A549 treated with AZD2906 at 1 μM for 4 hours (cell line): ENCODE results near the gene STAT3. TPM values are rescaled to one million over a fixed set of nuclear protein-coding genes. Genes with fewer than 3 reads are reported as not detected.

Source experiments
- total RNA-seq: library from RNA; stranded (reverse); fragments of 200-300 nt; extraction: Qiagen RNA extraction; gene quantifications from 5 replicates; pipeline ENCODE4 v1.2.3, GENCODE V29; 2022

The STAT3 gene
- total RNA-seq, result 68.0 to 74.3 TPM (median 72.2 TPM) in 5 replicates

DNA sequence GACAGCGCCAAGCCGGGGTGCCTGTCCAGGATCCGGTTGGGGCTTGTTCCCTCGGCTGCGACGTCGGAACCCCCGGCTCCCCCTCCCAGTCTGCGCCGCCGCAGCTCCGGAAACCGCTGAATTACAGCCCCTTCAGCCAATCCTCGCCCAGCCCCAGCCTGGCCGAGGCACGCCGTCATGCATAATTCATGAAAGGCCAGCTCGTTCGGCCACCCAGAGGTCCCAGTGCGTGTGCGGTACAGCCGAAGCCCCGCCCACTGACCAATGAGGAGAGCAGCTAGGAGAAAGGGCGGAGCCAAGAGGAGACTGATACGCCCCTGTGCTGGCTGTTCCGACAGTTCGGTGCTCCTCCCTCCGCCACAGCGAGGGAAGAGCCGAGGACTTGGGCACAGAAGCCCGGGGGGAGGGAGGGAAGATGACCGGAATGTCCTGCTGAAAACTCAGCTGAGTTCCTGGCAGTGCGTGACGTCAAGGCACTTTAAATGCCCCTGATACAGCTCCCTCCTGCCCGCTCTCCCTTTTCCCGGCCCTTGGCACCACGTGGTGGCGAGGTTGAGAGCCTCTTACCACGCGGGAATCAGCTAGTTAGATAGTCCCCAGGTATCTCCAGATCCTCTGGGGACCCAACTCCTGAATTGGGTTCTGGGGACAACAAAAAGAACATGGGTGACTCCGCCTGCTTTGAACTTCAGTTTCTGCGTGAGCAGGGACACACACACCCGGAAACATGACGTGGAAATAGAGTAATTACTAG is at the start of gene STAT3:
Gene STAT3, minus strand, starts transcription at position 62 of the 754 bp plus-strand sequence. CDS start 39,926 bp downstream, outside the sequence.

DNA sequence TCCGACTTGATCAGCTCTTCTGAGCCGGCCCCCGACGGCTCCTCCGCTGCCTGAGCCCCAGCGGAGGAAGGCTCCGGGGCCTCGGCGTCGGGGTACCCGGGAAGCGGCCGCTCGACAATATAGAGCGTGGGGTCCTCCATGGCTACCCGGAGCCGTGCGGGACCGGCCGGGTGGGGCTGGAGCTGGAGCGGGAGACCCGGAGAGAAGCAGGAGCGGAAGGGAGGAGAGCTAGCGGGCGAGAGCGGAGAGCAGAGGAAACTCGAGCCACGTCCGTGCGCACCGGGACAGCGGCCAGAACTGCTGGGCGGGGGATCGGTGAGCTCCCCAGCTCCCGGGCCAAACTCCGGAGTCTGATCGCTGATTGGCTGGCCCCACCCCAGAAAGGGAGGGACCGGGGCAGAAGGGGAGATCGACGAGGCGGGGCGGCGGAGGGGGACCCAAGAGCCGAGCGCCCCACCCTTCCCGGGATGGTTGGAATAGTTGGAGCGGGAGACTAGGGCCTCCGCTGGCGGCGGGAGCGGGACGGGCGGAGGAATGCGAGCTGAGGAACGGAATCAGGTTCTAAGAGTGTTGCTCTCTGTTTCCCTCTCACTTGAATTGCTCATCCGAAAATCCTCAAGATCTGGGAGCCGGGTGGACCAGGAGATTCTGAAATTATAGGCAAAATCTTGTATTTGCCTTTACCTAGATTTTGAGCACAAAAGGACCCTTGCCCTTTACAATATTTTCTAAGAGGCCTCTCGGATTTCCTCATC is 34.9 kb upstream of the STAT3 start, which contains the start of gene CAVIN1:
Gene CAVIN1, minus strand, starts transcription at position 299 of the 755 bp plus-strand sequence. Its CDS starts 159 bp downstream, at position 140.

DNA sequence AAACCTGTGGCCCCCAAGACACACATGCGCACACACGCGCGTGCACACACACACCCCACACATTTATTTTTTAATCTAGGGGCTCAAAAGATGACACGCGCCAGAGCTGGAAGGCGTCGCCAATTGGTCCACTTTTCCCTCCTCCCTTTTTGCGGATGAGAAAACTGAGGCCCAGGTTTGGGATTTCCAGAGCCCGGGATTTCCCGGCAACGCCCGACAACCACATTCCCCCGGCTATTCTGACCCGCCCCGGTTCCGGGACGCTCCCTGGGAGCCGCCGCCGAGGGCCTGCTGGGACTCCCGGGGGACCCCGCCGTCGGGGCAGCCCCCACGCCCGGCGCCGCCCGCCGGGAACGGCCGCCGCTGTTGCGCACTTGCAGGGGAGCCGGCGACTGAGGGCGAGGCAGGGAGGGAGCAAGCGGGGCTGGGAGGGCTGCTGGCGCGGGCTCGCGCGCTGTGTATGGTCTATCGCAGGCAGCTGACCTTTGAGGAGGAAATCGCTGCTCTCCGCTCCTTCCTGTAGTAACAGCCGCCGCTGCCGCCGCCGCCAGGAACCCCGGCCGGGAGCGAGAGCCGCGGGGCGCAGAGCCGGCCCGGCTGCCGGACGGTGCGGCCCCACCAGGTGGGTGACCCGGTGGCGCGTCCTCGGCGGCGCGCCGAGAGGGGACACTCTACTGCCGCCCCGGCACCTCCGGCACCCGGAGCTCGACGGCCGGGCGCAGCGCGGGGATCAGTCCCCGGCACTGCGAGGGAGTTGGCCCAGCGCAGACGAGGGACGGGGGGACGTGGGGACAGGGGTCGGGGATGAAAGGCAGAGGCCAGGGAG is 100.1 kb downstream of the STAT3 start, which contains the start of gene STAT5A:
Gene STAT5A, plus strand, starts transcription at position 522 of the 826 bp plus-strand sequence. CDS start 914 bp downstream, outside the sequence.

DNA sequence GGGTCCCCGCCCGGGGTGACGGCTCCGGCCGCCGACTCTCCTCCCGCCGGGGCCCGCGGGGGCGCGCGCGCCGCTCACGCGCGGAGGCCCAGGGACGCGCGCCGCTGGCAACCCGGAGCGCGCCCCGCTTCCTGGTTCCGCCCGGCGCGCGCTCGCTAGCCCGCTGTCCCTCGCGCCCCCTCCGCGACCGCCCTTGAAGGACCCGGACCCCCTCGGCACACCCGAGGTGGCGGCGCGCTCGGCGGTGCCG is 112.0 kb downstream of the STAT3 start, which contains the start of gene STAT5B:
Gene STAT5B, minus strand, starts transcription at position 33 of the 250 bp plus-strand sequence. CDS start 44,264 bp downstream, outside the sequence.

Other genes with a start within 250 kb of the STAT3 start
- gene RAB5C, start 233.5 kb downstream of the STAT3 start, total RNA-seq, result 231 to 267 TPM (median 261 TPM) in 5 replicates
- 0.18 to 0.36 TPM (median 0.31 TPM) in 5 replicates for gene KCNH4, start 207.3 kb downstream of the STAT3 start, total RNA-seq
- gene HCRT, start 203.0 kb downstream of the STAT3 start, total RNA-seq, result 0.20 TPM in 1 of 5 replicates, not detected in the others
- gene GHDC, start 193.9 kb downstream of the STAT3 start, total RNA-seq, result 16.0 to 21.7 TPM (median 19.8 TPM) in 5 replicates
- 25.3 to 30.0 TPM (median 26.2 TPM) in 5 replicates for gene STAT5B, start 112.1 kb downstream of the STAT3 start, total RNA-seq
- 6.8 to 8.9 TPM (median 7.8 TPM) in 5 replicates for gene STAT5A, start 99.9 kb downstream of the STAT3 start, total RNA-seq
- gene CAVIN1, start 34.8 kb upstream of the STAT3 start, total RNA-seq, result 387 to 420 TPM (median 390 TPM) in 5 replicates
- gene ATP6V0A1, start 70.4 kb upstream of the STAT3 start, total RNA-seq, result 29.3 to 42.1 TPM (median 36.0 TPM) in 5 replicates
- gene NAGLU, start 147.8 kb upstream of the STAT3 start, total RNA-seq, result 34.3 to 48.3 TPM (median 46.9 TPM) in 5 replicates
- gene HSD17B1, start 164.5 kb upstream of the STAT3 start, total RNA-seq, result 0.95 to 1.8 TPM (median 1.5 TPM) in 5 replicates
- 103 to 126 TPM (median 118 TPM) in 5 replicates for gene COASY, start 173.7 kb upstream of the STAT3 start, total RNA-seq
- 58.2 to 62.5 TPM (median 61.8 TPM) in 5 replicates for gene MLX, start 178.7 kb upstream of the STAT3 start, total RNA-seq
- gene PSMC3IP, start 189.3 kb upstream of the STAT3 start, total RNA-seq, result 30.0 to 33.0 TPM (median 31.6 TPM) in 5 replicates
- gene RETREG3, start 220.9 kb upstream of the STAT3 start, total RNA-seq, result 23.5 to 29.0 TPM (median 26.5 TPM) in 5 replicates
- 134 to 147 TPM (median 139 TPM) in 5 replicates for gene TUBG1, start 221.2 kb upstream of the STAT3 start, total RNA-seq